Activated CD4-positive, alpha-beta T cell treated with anti-CD3 and anti-CD28 coated beads, Interleukin-2, amount 10 ng/mL, durations not matched to agents 7 days and 5 days (primary cell): ENCODE results near the gene SOX18. TPM values are rescaled to one million over a fixed set of nuclear protein-coding genes. Genes with fewer than 3 reads are reported as not detected.

Experiments
- CTCF ChIA-PET: fragments of 350-600 bp; sonication (Branson Sonifier 250); formaldehyde crosslinking; loops from one replicate; lab custom pipeline; 2021; ENCODE audit warnings: antibody characterized with exemption; lab: Charles Lee
- POLR2A ChIA-PET: fragments of 350-600 bp; sonication (Branson Sonifier 250); formaldehyde crosslinking; loops from one replicate; lab custom pipeline; 2021; ENCODE audit warnings: antibody characterized with exemption; lab: Charles Lee
- DNase-seq: peaks from one replicate; pipeline ENCODE4 v3.0.0-alpha.2; 2020
- H3K27ac Mint-ChIP-seq: one replicate; pipeline ENCODE4 v1.8.0; 2021; ENCODE audit warnings: mild to moderate bottlenecking, moderate library complexity, mixed read lengths
- H3K27me3 Mint-ChIP-seq: one replicate; pipeline ENCODE4 v1.8.0; 2021; ENCODE audit warnings: mixed read lengths
- H3K36me3 Mint-ChIP-seq: one replicate; pipeline ENCODE4 v1.8.0; 2021; ENCODE audit warnings: low read depth, mixed read lengths
- H3K4me1 Mint-ChIP-seq: one replicate; pipeline ENCODE4 v1.8.0; 2021; ENCODE audit warnings: mixed read lengths
- H3K4me3 Mint-ChIP-seq: one replicate; pipeline ENCODE4 v1.8.0; 2021; ENCODE audit warnings: mild to moderate bottlenecking, moderate library complexity, mixed read lengths
- H3K9me3 Mint-ChIP-seq: one replicate; pipeline ENCODE4 v1.8.0; 2021; ENCODE audit warnings: mixed read lengths
- total RNA-seq, 2 experiments: library from RNA; stranded (reverse); gene quantifications; one replicate each; pipeline ENCODE4 v1.2.3, GENCODE V29; 2021

The SOX18 gene
- total RNA-seq, 2 experiments from 2014 or later = 0.10 to 0.15 TPM

GRCh38 chr20:64042054-64042781 is 7.2 kb downstream of the SOX18 start:
- POLR2A ChIA-PET = no interaction called here
- Mint-ChIP-seq H3K9me3 (no peaks in the 10 kb centered on the region), H3K4me1 (peaks cover 62% of the 10 kb centered on the region), H3K27me3 (peaks cover 12% of the 10 kb centered on the region), H3K36me3 (no peaks in the 10 kb centered on the region), H3K4me3 (peak overlapping the region; percentile 73), H3K27ac (peak overlapping the region; percentile 91)
- DNase-seq = no peak
- CTCF ChIA-PET = interaction anchor here (4.7 kb wide), 2 partner anchors 11 to 62 kb away, joined by 64 to 79 read pairs; partner anchors contain the start of genes PRPF6, SAMD10 and SOX18

- no peak for DNase-seq
- Mint-ChIP-seq H3K9me3 (no peaks in the 10 kb centered on the region), H3K4me3 (peak overlapping the region; percentile 73), H3K27ac (peak overlapping the region; percentile 91), H3K36me3 (no peaks in the 10 kb centered on the region), H3K4me1 (peaks cover 66% of the 10 kb centered on the region), H3K27me3 (peaks cover 7% of the 10 kb centered on the region)
- ChIA-PET CTCF (interaction anchor here (4.7 kb wide), 2 partner anchors 12 to 62 kb away, joined by 64 to 79 read pairs; partner anchors contain the start of genes PRPF6, SAMD10 and SOX18), POLR2A (no interaction called here)
Observed at GRCh38 chr20:64041781-64042053, 7.7 kb downstream of the SOX18 start.

- no peaks in the 10 kb centered on the region for H3K9me3 Mint-ChIP-seq
Observed at GRCh38 chr20:64041040-64041780, 8.2 kb downstream of the SOX18 start.

GRCh38 chr20:64040231-64041039 is 9.0 kb downstream of the SOX18 start:
- peak overlapping the region; percentile 63 for H3K4me3 Mint-ChIP-seq
- CTCF ChIA-PET = interaction anchor here (0.6 to 4.7 kb wide), 13 partner anchors 13 to 503 kb away, joined by 3 to 79 read pairs (median 6); partner anchors contain the start of genes LKAAEAR1, OPRL1, PRPF6 and RGS19
- peaks cover 69% of the 10 kb centered on the region for H3K4me1 Mint-ChIP-seq
- POLR2A ChIA-PET = no interaction called here
- no peaks in the 10 kb centered on the region for H3K9me3 Mint-ChIP-seq
- no peaks in the 10 kb centered on the region for H3K36me3 Mint-ChIP-seq
- no peaks in the 10 kb centered on the region for H3K27me3 Mint-ChIP-seq
- no peak for DNase-seq
- peak overlapping the region; percentile 69 for H3K27ac Mint-ChIP-seq

More at GRCh38 chr20:64041040-64041780, 8.2 kb downstream of the SOX18 start:
- Mint-ChIP-seq H3K4me1 (peaks cover 68% of the 10 kb centered on the region), H3K27me3 (peaks cover 4% of the 10 kb centered on the region), H3K27ac (peak overlapping the region; percentile 91), H3K4me3 (peak overlapping the region; percentile 73), H3K36me3 (no peaks in the 10 kb centered on the region)
- CTCF ChIA-PET = interaction anchor here (1.1 to 4.7 kb wide), 7 partner anchors 12 to 503 kb away, joined by 3 to 79 read pairs (median 29); partner anchors contain the start of genes OPRL1, PRPF6, RGS19 and SAMD10
- POLR2A ChIA-PET = no interaction called here
- no peak for DNase-seq

GRCh38 chr20:64039293-64040160 is 9.9 kb downstream of the SOX18 start:
- ChIA-PET POLR2A (interaction anchor here (0.6 to 2.9 kb wide), 2 partner anchors 40 to 60 kb away, joined by 3 to 17 read pairs; partner anchors contain the start of genes OPRL1, PRPF6 and SAMD10), CTCF (interaction anchor here (0.8 to 4.7 kb wide), 36 partner anchors 7 to 502 kb away, joined by 3 to 79 read pairs (median 6); partner anchors contain the start of genes ARFRP1, LKAAEAR1, OPRL1 and PRPF6)
- H3K9me3 Mint-ChIP-seq = no peaks in the 10 kb centered on the region
- H3K4me3 Mint-ChIP-seq = peak overlapping the region; percentile 63
- H3K27ac Mint-ChIP-seq = peak overlapping the region; percentile 80
- H3K4me1 Mint-ChIP-seq = peaks cover 69% of the 10 kb centered on the region
- peaks cover 3% of the 10 kb centered on the region for H3K36me3 Mint-ChIP-seq
- no peaks in the 10 kb centered on the region for H3K27me3 Mint-ChIP-seq
- DNase-seq = no peak

- ChIA-PET CTCF (interaction anchor here (0.6 to 4.7 kb wide), 51 partner anchors 8 to 501 kb away, joined by 3 to 79 read pairs (median 6); partner anchors contain the start of genes ARFRP1, LKAAEAR1, OPRL1 and PRPF6), POLR2A (interaction anchor here (0.6 to 2.9 kb wide), 5 partner anchors 19 to 300 kb away, joined by 3 to 17 read pairs (median 3); partner anchors contain the start of genes OPRL1, PRPF6 and SAMD10)
- no peaks in the 10 kb centered on the region for H3K27me3 Mint-ChIP-seq
- H3K36me3 Mint-ChIP-seq = peaks cover 11% of the 10 kb centered on the region
- H3K9me3 Mint-ChIP-seq = no peaks in the 10 kb centered on the region
- H3K4me1 Mint-ChIP-seq = peaks cover 72% of the 10 kb centered on the region
- peak overlapping the region; percentile 63 for H3K4me3 Mint-ChIP-seq
- peak overlapping the region; percentile 80 for H3K27ac Mint-ChIP-seq
- peak; percentile 79 for DNase-seq
Observed at GRCh38 chr20:64038565-64039292, 10.7 kb downstream of the SOX18 start.

- Mint-ChIP-seq H3K27me3 (no peaks in the 10 kb centered on the region), H3K4me1 (peaks cover 71% of the 10 kb centered on the region), H3K9me3 (no peaks in the 10 kb centered on the region), H3K27ac (peak overlapping the region; percentile 25), H3K4me3 (peak overlapping the region; percentile 64), H3K36me3 (peaks cover 11% of the 10 kb centered on the region)
- DNase-seq = no peak
- CTCF ChIA-PET = interaction anchor here (0.6 to 4.7 kb wide), 43 partner anchors 8 to 501 kb away, joined by 3 to 79 read pairs (median 6); partner anchors contain the start of genes ARFRP1, LKAAEAR1, OPRL1 and PRPF6
- POLR2A ChIA-PET = interaction anchor here (0.8 to 2.9 kb wide), 4 partner anchors 20 to 299 kb away, joined by 3 to 17 read pairs (median 4); partner anchors contain the start of genes PRPF6 and SAMD10
Observed at GRCh38 chr20:64038224-64038564, 11.2 kb downstream of the SOX18 start.

GRCh38 chr20:64037498-64038213 is 11.8 kb downstream of the SOX18 start:
- peak overlapping the region; percentile 64 for H3K4me3 Mint-ChIP-seq
- POLR2A ChIA-PET = interaction anchor here (1.0 to 2.9 kb wide), 3 partner anchors 20 to 299 kb away, joined by 3 to 17 read pairs (median 4); partner anchors contain the start of genes PRPF6 and SAMD10
- H3K9me3 Mint-ChIP-seq = no peaks in the 10 kb centered on the region
- CTCF ChIA-PET = interaction anchor here (0.6 to 4.7 kb wide), 35 partner anchors 10 to 500 kb away, joined by 3 to 79 read pairs (median 6); partner anchors contain the start of genes LKAAEAR1, OPRL1, PRPF6 and PTK6
- H3K4me1 Mint-ChIP-seq = peaks cover 71% of the 10 kb centered on the region
- H3K27ac Mint-ChIP-seq = peak overlapping the region; percentile 78
- H3K27me3 Mint-ChIP-seq = no peaks in the 10 kb centered on the region
- H3K36me3 Mint-ChIP-seq = peaks cover 11% of the 10 kb centered on the region
- DNase-seq = no peak

- Mint-ChIP-seq H3K36me3 (peaks cover 15% of the 10 kb centered on the region), H3K4me1 (peaks cover 70% of the 10 kb centered on the region), H3K9me3 (no peaks in the 10 kb centered on the region), H3K27me3 (no peaks in the 10 kb centered on the region), H3K4me3 (peak overlapping the region; percentile 64), H3K27ac (peak overlapping the region; percentile 78)
- POLR2A ChIA-PET = interaction anchor here (2.9 kb wide), 1 partner anchor 57 kb away, joined by 17 read pairs; the partner anchor contains the start of genes PRPF6 and SAMD10
- DNase-seq = no peak
- CTCF ChIA-PET = interaction anchor here (0.9 to 2.0 kb wide), 5 partner anchors 14 to 80 kb away, joined by 3 to 7 read pairs (median 3); partner anchors contain the start of gene PRPF6
Observed at GRCh38 chr20:64037199-64037497, 12.3 kb downstream of the SOX18 start.
